Spleen (tissue), 7 donors: ENCODE measurements around the gene STAC.

ENCODE experiments used
- POLR2A ChIP-seq, 3 donors: fragments of 450-650 bp; IDR thresholded peaks; one replicate each; pipeline ENCODE4 v1.5.1; 2017; ENCODE audit warnings: antibody characterized with exemption in 3 of 3, mild to moderate bottlenecking in 1 of 3
- POLR2AphosphoS5 ChIP-seq, 3 donors: sonication (generic); formaldehyde crosslinking; IDR thresholded peaks; one replicate each; pipeline ENCODE4 v1.5.1; 2017; ENCODE audit warnings: antibody characterized with exemption in 3 of 3
- TF ChIP-seq, protein P1 (sequence below), 11 experiments: fragments of 200-600 bp in 7 of 11; fragments of 450-650 bp in 4 of 11; sonication (generic) in 4 of 11; IDR thresholded peaks in 8 of 11; conservative IDR thresholded peaks in 3 of 11; 1 replicate in 7 of 11; 2 replicates in 4 of 11; pipeline versions ENCODE4 v1.4.0 to v1.8.0; 2016 to 2021; ENCODE audit warnings: antibody characterized with exemption in 11 of 11, inconsistent platforms in 4 of 11, mild to moderate bottlenecking in 1 of 11
- donor health status: DM: no; HTN: no; CAD: no; lungs with moderate emphysema.
- donor health status: DM: no; HTN: no; CAD: no.
- donor health status: DM: no; HTN: no; CAD: no.

DNA sequence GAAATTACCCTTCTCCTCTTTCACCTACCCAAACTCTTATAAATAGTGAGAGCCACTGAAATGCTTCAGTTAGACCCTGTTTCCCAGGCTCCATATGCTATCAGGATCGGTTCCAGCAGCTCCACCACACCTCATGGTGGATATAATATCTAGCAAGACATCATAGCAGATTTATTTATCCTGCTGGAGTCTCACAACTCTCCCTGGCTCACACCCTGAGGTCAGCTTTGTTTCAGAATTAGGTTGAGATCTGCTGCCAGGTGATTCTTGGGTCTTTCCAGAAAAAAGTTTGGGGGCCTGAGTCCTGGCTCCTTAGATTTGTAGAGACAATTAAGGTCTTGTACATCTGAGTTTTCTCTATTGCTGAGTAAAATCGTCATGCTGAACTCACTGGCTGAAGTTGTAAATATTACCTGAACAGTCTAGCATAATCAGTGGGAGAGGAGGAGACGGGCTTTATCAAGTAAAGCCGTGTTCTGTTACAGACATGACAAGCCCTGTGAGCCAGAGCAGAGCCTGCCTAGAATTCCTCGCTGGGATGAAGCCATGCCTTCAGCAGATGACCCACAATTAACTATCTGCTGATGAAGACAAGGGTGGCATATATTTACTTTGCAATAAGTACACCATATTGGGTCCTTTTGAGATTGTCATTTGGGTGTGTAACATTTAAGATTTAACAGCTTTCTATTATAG, 131.6 kb downstream of the STAC start:
- TF ChIP-seq POLR2A (IDR thresholded peaks at IDR 0.05), result no peak
- TF ChIP-seq, protein P1, sequence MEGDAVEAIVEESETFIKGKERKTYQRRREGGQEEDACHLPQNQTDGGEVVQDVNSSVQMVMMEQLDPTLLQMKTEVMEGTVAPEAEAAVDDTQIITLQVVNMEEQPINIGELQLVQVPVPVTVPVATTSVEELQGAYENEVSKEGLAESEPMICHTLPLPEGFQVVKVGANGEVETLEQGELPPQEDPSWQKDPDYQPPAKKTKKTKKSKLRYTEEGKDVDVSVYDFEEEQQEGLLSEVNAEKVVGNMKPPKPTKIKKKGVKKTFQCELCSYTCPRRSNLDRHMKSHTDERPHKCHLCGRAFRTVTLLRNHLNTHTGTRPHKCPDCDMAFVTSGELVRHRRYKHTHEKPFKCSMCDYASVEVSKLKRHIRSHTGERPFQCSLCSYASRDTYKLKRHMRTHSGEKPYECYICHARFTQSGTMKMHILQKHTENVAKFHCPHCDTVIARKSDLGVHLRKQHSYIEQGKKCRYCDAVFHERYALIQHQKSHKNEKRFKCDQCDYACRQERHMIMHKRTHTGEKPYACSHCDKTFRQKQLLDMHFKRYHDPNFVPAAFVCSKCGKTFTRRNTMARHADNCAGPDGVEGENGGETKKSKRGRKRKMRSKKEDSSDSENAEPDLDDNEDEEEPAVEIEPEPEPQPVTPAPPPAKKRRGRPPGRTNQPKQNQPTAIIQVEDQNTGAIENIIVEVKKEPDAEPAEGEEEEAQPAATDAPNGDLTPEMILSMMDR (IDR thresholded peaks at IDR 0.05 in 8 of 11, conservative IDR thresholded peaks at IDR 0.05 in 3 of 11), result no peak
- TF ChIP-seq POLR2AphosphoS5 (IDR thresholded peaks at IDR 0.05), result no peak
